Measurements from ENCODE around the gene DDO.
"Not testable (repeated sequence)": the region's sequence is repeated elsewhere in the genome, so short reads cannot be mapped to it uniquely, and the experiment has no call there.

Gene DDO

GRCh38 chr6:110367825-110368224, 47.5 kb downstream of the DDO start:
- DNase-seq (ENCODE audit: low spot score) = no peak

GRCh38 chr6:110366975-110367374, 48.4 kb downstream of the DDO start:
- DNase-seq (ENCODE audit: low spot score) = no peak

GRCh38 chr6:110366256-110366655, 49.1 kb downstream of the DDO start:
- DNase-seq (ENCODE audit: low spot score) = no peak

GRCh38 chr6:110364364-110365105, 50.8 kb downstream of the DDO start:
- no peak for DNase-seq (ENCODE audit: low spot score)

GRCh38 chr6:110363748-110364147, 51.6 kb downstream of the DDO start:
- DNase-seq (ENCODE audit: low spot score) = no peak

- no peak for DNase-seq (ENCODE audit: low spot score)
Observed at GRCh38 chr6:110360676-110361075, 54.7 kb downstream of the DDO start.

GRCh38 chr6:110359556-110359955, 55.8 kb downstream of the DDO start:
- DNase-seq (ENCODE audit: low spot score) = no peak

GRCh38 chr6:110358553-110359160, 56.7 kb downstream of the DDO start:
- DNase-seq (ENCODE audit: low spot score) = no peak

GRCh38 chr6:110357664-110358552, 57.5 kb downstream of the DDO start, which contains the start of gene METTL24:
Gene METTL24, minus strand, starts transcription at chr6:110358349. Its CDS starts 77 bp downstream, at chr6:110358272.
- no peak for DNase-seq (ENCODE audit: low spot score)

- no peak for DNase-seq (ENCODE audit: low spot score)
Observed at GRCh38 chr6:110357298-110357663, 58.1 kb downstream of the DDO start.

- DNase-seq (ENCODE audit: low spot score) = no peak
Observed at GRCh38 chr6:110356778-110357177, 58.6 kb downstream of the DDO start.

- no peak for DNase-seq (ENCODE audit: low spot score)
Observed at GRCh38 chr6:110355727-110356126, 59.6 kb downstream of the DDO start.

- no peak for DNase-seq (ENCODE audit: low spot score)
Observed at GRCh38 chr6:110355022-110355421, 60.4 kb downstream of the DDO start.

- no peak for DNase-seq (ENCODE audit: low spot score)
Observed at GRCh38 chr6:110354153-110354552, 61.2 kb downstream of the DDO start.

- no peak for DNase-seq (ENCODE audit: low spot score)
Observed at GRCh38 chr6:110353457-110354001, 61.8 kb downstream of the DDO start.

GRCh38 chr6:110352563-110353262, 62.7 kb downstream of the DDO start:
- no peak for DNase-seq (ENCODE audit: low spot score)

GRCh38 chr6:110351986-110352385, 63.4 kb downstream of the DDO start:
- DNase-seq (ENCODE audit: low spot score) = no peak

GRCh38 chr6:110351546-110351945, 63.8 kb downstream of the DDO start:
- DNase-seq (ENCODE audit: low spot score) = no peak

GRCh38 chr6:110350593-110350992, 64.8 kb downstream of the DDO start:
- DNase-seq (ENCODE audit: low spot score) = not testable (repeated sequence)

GRCh38 chr6:110348961-110349690, 66.2 kb downstream of the DDO start:
- DNase-seq (ENCODE audit: low spot score) = no peak

GRCh38 chr6:110345025-110345424, 70.3 kb downstream of the DDO start:
- no peak for DNase-seq (ENCODE audit: low spot score)

All from activated CD4-positive, alpha-beta T cell treated with anti-CD3 and anti-CD28 coated beads, Interleukin-2, Interleukin-4, amounts not matched to agents 100 ng/mL and 50 ng/mL, durations not matched to agents 16 hours and 8 hours (primary cell).